ENCODE data around the gene RAD52. TPM values are rescaled to one million over a fixed set of nuclear protein-coding genes. Genes with fewer than 3 reads are reported as not detected.
"Not testable (repeated sequence)": the region's sequence is repeated elsewhere in the genome, so short reads cannot be mapped to it uniquely, and the experiment has no call there.

RAD52 gene
- total RNA-seq, 1 donor from 2014 or later = 6.9 TPM

DNA sequence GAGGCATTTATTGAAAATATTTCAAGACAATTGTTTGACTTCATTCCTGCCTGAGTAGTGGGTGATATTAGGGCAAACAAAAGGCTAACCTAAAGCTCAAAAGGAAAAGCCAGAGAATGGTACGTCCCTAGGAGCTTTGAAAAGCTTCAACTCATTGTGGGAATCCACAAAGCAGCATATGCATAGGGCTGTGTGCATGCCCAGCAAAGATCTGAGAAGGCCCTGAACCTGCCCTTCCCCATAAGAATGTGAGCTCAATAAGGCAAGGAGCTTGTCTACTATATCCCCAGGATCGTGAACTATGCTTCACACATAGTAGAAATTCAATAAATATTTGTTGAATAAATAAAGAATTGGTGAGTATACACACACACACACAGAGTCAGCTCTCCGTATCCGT is 19.1 kb upstream of the RAD52 start:
- no peak for DNase-seq (ENCODE audit: low spot score)

DNA sequence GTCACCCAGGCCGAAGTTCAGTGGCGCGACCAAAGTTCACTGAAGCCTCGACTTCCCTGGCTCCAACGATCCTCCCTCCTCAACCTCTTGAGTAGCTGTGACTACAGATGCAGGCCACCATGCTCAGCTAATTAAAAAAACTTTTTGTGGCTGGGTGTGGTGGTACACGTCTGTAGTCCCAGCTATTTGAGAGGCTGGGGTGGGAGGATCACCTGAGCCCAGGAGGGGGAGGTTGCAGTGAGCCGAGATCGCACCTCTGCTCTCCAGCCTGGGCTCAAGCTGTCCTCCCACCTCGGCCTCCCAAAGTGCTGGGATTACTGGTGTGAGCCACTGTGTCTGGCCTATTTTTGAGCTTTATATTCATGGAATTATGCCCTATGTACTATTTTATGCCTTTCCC is 18.1 kb upstream of the RAD52 start:
- no peak for DNase-seq (ENCODE audit: low spot score)

DNA sequence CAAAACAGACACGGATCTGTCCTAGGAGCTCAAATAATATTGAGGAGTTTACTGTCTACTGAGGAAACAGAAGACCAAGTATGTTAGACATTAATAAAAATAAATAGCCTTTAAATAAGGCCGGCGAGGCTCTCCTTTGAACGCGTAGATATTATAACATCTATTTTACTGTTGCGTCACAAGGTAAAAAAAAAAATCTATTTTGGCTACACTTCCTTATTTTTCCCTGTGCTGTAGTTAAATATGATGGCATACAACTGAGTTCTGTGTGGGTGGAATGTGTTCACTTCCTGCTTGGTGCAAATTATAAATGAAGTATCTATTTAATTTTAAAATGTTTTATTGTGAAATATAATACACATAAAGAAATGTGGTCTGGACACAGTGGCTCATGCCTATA is 17.2 kb upstream of the RAD52 start:
- DNase-seq (ENCODE audit: low spot score) = no peak

DNA sequence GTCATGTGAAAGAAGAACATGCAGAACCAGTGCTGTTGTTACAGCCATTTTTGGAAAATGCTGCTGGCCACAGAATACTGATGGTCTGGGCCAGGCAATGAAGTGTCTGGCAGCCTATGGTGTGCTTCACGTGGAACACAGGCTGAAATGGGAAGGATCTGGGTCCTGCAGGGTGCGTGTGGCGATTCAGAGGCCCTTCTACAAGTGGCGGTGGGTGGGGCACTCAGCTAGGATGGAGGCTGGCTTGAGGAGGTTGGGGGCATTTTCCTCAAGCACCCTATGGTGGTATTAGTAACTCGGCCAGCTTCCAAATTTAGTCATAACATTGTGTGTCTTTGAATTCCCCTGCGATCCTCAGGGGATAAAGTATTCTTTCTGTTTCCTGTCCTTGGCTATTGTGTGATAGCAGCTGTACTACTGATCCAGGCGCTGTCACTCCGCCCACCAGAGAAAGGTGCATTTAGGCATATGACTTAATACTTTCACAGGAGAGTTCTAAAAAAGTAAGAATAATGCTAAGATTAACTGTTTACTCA is 9.2 kb upstream of the RAD52 start:
- no peak for DNase-seq (ENCODE audit: low spot score)

DNA sequence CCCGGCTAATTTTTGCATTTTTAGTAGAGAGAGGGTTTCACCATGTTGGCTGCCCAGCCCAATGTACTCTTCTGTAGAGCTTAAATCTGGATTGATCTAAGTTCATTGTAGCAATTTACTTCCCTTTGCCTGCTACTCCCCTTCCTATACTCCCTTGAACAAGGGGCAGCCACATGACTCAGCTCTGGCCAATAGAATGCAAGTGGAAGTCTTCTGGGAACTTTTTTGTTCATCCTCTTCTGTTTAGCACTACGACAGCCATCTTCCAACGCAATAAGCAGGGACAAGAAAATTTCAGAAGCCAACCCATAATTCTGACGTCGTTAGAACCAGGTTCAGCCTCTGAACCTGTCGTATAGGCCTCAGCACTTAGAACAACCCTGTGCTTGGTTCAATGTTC is 6.4 kb upstream of the RAD52 start:
- DNase-seq (ENCODE audit: low spot score) = no peak

DNA sequence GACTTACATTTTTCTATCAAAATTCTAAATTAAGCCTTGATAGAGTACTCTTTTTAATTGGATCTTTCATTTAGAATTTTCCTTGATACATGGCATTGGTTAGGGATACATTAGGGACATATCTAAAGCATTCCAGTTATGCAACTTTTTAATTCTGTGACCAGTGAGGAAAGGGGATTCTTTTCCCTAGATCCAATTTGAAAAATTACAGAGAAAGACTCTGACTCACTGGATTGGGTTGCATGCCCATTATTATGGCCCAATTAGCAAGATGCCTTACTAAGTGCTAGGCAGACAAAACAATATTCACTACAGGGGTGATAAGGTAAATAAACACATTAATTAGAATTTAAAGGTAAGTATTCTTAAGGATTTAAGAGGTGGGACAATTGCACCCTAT is 5.2 kb upstream of the RAD52 start:
- no peak for DNase-seq (ENCODE audit: low spot score)

DNA sequence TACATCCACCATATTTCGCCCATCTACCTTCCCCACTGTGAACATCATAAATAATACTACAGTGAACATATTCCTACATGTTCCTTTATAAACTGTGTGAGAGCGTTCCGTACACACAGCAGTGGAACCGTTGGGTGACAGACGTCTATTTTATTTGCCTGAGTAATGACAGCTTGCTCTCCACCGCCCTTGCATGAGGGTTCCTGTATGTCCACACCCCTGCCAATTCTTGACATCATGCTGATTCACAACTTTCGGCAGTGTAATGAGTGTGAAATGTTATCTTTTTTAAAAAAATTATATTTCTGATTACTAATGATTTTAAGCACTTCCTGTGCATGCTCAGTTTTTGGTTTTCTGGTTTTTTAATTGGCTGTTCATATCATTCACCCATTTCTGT is 4.3 kb upstream of the RAD52 start:
- no peak for DNase-seq (ENCODE audit: low spot score)

DNA sequence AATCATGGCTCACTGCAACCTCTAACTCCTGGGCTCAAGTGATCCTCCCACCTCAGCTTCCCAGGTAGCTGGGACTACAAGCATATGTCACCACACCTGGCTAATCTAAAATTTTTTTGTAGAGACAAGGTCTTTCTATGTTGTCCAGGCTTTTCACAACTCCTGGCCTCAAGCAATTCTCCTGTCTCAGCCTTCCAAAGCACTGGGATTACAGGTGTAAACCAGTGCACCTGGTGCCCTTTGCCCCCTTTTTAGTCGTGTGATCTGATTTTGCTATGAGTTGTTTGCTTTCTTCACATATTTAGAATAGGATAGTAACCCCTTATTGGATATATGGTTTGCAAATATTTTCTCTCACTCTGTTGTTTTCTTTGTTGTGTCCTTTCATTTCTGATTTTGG is 1.7 kb upstream of the RAD52 start:
- DNase-seq (ENCODE audit: low spot score) = no peak

DNA sequence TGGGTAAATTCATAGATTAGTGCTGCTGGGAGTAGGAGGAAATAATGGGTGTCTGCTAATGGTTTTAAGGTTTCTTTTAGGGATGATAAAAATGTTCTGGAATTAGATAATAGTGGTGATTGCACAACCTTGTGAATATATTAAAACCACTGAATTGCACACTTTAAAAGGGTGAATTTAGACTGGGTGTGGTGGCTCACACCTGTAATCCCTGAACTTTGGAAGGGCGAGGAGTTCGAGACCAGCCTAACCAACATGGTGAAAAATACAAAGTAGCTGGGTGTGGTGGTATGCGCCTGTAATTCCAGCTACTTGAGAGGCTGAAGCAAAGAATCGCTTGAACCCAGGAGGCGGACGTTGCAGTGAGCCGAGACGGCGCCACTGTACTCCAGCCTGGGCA is 1.3 kb downstream of the RAD52 start:
- DNase-seq (ENCODE audit: low spot score) = no peak

DNA sequence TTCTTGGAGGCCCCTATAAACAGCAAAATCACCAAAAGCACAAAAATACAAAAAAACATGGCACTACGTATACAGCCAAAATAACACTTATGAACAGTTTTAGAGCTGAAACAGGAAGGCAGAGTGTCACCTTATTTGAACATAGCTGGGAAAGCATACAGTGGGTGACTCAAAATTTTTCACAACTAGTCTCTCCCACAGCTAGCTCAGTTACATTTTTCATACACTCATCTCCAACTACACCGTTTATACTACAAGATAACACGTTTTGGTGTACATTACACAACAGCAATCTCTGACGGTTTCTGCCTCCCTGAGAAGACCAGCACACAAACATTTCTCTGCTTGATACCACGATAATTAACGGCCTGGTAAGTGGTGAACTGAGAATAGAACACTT is 2.9 kb downstream of the RAD52 start:
- DNase-seq (ENCODE audit: low spot score) = no peak

DNA sequence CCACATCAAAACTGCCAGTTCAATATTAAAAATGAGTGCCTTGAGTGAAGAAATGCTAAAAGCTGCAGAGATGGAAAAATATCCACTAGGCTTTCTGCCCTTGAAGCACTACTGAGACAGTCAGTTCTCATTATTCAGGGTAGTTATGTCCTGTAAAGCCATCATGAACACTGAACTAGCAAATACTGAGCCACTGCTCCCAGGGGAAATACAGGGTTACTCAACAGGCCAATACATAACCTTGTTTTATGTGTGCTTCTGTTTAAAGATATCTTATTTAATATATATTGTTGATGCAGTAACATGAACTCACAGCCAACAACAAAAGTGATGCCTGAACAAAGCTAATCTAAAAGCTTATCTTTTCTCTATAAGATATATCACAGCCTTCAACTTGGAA is 3.3 kb downstream of the RAD52 start:
- no peak for DNase-seq (ENCODE audit: low spot score)

DNA sequence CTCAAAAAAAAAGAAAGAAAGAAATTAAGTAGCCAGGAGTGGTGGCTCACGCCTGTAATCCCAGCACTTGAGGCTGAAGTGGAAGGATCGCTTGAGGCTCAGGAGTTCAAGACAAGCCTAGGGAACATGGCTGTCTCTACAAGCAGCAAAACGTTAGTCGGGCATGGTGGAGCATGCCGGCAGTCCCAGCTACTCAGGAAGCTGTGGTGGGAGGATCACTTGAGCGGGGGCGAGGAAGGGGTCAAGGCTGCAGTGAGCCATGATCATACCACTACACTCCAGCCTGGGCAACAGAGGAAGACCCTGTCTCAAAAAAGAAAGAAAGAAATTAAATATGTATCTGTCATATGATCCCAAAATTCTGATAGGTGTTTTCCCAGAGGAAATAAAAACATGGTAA is 5.3 kb downstream of the RAD52 start:
- DNase-seq (ENCODE audit: low spot score) = no peak

DNA sequence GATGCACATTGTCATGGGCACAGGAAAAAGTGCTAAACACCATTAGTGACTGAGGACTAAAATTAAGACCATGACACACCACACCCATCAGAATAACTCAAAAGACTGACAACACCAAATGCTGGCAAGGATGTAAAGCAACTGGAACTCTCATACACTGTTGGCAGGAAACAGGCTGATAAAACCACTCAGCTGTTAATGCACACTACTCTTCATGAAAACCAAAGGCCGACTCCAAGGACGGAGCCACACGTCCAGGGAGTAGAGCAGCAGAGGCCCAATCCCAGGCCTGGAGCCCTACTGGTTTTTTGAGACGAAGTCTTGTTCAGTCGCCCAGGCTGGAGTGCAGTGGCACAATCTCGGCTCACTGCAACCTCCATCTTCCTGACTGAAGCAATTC is 6.4 kb downstream of the RAD52 start:
- DNase-seq (ENCODE audit: low spot score) = no peak

DNA sequence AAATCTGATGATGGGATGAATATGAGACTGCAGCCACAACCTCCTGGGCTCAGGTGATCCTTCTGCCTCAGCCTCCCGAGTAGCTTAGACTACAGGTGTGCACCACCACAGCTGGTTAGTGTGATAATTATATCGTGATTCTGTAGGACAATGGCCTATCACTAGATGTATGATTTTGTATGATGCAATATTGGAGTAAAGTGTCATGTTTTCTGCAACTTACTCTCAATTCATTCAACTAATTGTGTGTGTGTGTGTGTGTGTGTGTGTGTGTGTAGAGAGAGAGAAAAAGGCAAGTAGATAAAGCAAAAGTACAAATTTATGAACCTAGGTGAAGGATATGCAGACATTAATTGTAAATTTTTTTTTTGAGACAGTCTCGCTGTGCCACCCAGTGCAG is 10.7 kb downstream of the RAD52 start:
- DNase-seq (ENCODE audit: low spot score) = no peak

DNA sequence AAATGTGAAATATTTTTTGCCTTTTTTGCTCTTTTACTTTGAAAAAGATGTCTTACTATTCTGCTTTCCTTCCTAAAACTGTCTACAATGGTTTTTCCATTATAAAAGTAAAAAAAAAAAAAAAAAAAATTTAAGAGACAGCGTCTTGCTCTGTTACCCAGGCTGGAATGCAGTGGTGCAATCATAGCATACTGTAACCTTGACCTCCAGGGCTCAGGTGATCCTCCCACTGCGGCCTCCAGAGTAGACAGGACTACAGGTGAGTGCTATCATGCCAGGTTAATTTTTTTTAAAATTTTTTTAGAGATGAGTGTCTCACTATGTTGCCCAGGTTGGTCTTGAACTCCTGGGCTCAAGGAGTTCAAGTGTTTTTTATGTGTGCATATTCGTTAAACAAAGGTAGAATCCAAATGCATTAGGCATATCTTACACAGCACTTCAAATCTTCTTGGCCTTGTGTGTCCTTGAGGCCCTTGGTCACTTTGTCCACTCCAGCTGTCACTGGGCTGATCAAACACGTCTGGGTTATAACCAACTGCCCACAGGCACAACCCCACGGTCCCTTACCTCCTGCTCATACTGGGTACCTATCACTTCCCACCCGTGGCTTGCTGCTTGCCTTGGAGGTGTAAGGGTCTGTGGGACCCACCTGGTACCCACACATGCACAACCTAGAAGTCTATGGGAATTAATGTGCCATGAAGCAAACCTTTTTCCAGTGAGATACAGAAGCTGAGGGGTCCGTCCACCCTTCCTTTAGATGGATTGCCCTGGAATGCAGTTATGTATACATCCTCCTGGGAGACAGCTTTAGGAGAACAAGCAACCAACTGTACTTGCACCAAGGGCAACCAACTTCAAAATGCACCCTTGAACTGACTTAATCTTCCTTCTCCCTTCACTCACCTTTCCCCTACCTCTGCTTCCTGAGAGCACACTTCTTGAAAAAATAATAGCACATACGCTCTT is 12.8 kb downstream of the RAD52 start:
- no peak for DNase-seq (ENCODE audit: low spot score)

DNA sequence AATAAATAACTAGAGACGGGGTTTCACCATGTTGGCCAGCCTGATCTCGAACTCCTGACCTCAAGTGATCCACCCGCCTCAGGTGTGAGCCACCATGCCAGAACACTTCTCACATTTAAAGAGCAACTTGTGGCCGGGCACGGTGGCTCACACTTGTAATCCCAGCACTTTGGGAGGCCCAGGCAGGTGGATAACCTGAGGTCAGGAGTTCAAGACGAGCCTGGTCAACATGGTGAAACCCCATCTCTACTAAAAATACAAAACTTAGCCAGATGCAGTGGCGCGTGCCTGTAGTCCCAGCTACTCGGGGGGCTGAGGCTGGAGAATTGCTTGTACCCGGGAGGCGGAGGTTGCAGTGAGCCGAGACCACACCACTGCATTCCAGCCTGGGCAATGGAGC is 13.6 kb downstream of the RAD52 start:
- not testable (repeated sequence) for DNase-seq (ENCODE audit: low spot score)

DNA sequence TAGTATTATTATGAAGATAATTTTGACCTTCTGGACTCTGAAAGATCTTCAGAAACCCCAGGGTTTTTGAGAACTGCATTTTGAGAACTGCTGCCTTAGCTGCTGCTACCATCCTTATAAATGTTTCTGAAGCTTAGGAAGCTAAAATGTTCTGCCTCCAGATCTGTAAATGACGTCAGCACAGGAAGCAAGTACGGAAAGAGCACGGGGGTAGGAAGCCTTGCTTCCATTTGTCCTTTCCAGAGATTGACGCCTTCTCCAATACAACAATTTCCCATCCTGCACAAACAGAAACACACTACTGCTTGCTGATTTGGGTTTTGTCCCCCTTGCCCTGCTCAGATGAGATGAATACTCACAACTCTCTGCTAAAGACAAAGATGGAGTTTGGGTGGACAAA is 17.9 kb downstream of the RAD52 start:
- DNase-seq (ENCODE audit: low spot score) = no peak

DNA sequence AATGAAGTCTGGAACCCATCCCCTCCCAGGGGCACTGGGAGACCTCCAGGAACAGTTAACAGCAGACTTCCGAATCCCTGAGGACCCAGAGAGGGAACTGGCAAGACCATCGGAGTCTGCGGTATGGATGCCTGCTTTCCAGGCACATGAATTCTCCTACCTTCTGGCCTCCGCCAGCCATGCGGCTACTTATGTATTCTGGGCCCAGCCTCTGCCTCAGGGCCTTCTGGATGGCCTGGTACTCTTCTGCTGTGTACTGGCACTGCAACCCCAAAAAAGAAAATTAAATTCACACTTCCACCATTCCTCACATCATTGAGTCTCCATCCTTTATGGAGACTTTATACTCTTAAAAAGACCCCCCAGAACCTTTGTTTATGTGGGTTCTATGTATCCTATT is 18.4 kb downstream of the RAD52 start:
- no peak for DNase-seq (ENCODE audit: low spot score)

DNA sequence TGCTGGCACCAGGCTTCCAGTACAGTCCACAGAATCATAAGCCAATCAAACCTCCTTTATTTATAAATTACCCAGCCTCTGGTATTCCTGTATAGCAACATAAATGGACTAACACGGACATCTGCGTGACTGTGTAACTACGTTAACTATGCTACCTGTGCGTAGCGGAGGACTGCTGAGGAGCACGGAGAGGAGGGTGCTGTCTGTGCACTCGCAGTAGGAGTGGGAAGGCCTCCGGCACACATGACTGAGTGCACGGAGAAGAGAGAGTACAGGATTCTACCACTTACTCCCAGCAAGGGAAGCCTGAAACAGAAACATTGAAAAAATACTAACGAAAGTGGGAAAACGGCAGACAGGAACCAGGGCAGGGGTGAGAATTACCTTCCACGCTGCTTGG is 22.9 kb downstream of the RAD52 start:
- DNase-seq (ENCODE audit: low spot score) = no peak

DNA sequence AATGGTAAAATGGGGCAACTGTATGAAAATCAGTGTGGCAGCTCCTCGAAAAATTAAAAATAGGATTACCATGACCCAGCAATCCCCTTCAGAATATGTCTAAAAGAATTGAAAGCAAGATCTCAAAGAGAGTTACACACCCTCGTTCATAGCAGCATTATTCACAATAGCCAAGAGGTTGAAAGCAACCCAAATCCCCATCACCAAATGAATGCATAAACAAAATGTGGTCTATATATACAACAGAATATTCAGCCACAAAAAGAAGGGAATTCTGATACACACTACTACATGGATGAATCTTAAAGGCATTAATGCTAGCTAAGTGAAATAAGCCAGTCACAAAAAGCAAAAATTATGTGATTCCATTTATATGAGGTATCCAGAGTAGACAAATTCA is 27.2 kb downstream of the RAD52 start:
- no peak for DNase-seq (ENCODE audit: low spot score)

DNA sequence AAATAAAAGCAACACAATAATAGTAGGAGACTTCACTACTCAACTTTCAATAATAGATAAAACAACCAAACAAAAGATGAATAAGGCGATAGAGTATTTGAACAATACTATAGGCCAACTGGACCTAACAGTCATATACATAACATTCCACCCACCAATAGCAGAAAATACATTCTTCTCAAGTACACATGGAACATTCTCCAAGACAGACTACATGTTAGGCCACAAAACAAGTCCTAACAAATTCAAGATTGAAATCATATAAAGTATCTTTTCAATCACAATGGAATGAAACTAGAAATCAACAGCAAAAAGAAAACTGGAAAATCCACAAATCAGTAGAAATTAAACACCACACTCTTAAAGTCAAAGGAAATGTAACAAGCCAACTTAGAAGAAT is 28.8 kb downstream of the RAD52 start:
- no peak for DNase-seq (ENCODE audit: low spot score)

DNA sequence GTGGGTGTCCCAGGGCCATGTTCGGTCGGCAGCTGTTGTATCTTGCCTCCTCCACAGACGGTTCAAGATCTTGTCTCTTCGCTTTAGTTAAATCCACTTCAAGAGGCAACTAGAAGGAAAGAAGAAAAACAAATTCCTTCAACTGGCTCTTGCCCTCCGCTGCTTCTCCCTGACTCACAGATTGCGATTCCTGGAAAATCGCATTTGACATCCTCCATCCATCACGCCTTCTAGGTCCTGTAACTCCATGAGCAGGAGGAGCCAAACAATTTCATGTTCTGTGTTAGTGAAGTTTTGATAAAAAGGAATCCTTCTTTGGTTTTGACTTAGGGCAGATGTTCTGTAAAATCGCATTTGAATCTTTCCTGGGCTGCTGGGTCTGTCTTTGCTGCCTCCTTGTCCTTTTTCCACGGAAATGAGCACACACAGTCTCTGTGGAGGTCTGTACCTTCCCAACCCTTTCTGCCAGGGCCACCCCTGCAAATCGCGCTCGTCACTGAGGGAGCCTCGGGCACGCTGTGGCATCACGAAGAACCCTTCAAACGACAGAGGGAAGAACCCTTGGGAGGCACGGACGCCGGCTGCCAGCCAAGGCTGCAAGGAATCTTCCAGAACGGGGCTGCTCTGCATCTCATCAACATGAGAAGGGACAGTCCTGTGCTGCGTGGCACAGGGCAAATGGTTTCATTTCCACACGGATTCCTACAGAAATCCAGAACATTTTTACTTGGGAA is 32.6 kb downstream of the RAD52 start:
- no peak for DNase-seq (ENCODE audit: low spot score)
